ENCODE results near the gene SCYL2. TPM values are rescaled to one million over a fixed set of nuclear protein-coding genes. Genes with fewer than 3 reads are reported as not detected.

The SCYL2 gene
- polyA plus RNA-seq, 1 donor (not counting 4 experiments of a cell fraction or from before 2014, with no cell fraction given), result 31.5 TPM

GRCh38 chr12:100360450-100360849, 93.5 kb downstream of the SCYL2 start:
- DNase-seq (ENCODE audit: low read depth, low spot score), result no peak
- Histone ChIP-seq H3K9ac (ENCODE audit: control insufficient read depth, extremely low read depth, insufficient read depth, low read length) (no peak overlapping the region), H3K36me3 (ENCODE audit: control insufficient read depth in 2 of 2, extremely low read depth in 1 of 2, insufficient read depth in 2 of 2, low read length in 2 of 2) (no peaks in the 10 kb centered on the region), H3K4me2 (ENCODE audit: control insufficient read depth, extremely low read depth, insufficient read depth, low read depth, low read length) (peak overlapping the region; percentile 2), H3K4me3 (ENCODE audit: control insufficient read depth in 2 of 3, extremely low read depth in 1 of 3, insufficient read depth in 2 of 3, low read depth in 1 of 3, low read length in 3 of 3) (no peak overlapping the region), H4K20me1 (ENCODE audit: control insufficient read depth, extremely low read depth, insufficient read depth, low read length) (no peaks in the 10 kb centered on the region), H3K79me2 (ENCODE audit: control insufficient read depth, insufficient read depth, low read length) (no peaks in the 10 kb centered on the region), H3K27me3 (ENCODE audit: control insufficient read depth, extremely low read depth, insufficient read depth, low read length) (peaks cover 7% of the 10 kb centered on the region), H3K27ac (ENCODE audit: control insufficient read depth, insufficient read depth, low read length) (no peak overlapping the region), H3K9me1 (ENCODE audit: control insufficient read depth, extremely low read depth, insufficient read depth, low read length) (no peaks in the 10 kb centered on the region), H3K4me1 (ENCODE audit: control insufficient read depth, extremely low read depth, insufficient read depth, low read length) (peaks cover 11% of the 10 kb centered on the region), H3K9me3 (ENCODE audit: control insufficient read depth, low read depth, low read length) (no peaks in the 10 kb centered on the region), H2AFZ (ENCODE audit: control insufficient read depth, low read length) (no peak overlapping the region)
- dilution Hi-C loops (cut with MboI; ENCODE audit: extremely low pct_ligation_motif_present, low sequenced_read_pairs), result no loop called here
- TF ChIP-seq CTCF (optimal IDR thresholded peaks at IDR 0.05 in 1 of 3, IDR thresholded peaks at IDR 0.05 in 1 of 3, conservative IDR thresholded peaks at IDR 0.05 in 1 of 3; ENCODE audit: extremely low read depth in 1 of 3, insufficient read depth in 2 of 3, low read length in 3 of 3) (no peak), EZH2 (IDR thresholded peaks at IDR 0.05; ENCODE audit: low read length) (no peak)
- no peak for FAIRE-seq

- H4K20me1 ChIP-seq (ENCODE audit: control insufficient read depth, extremely low read depth, insufficient read depth, low read length), result no peaks in the 10 kb centered on the region
- H3K9me1 ChIP-seq (ENCODE audit: control insufficient read depth, extremely low read depth, insufficient read depth, low read length), result no peaks in the 10 kb centered on the region
- no peak overlapping the region for H3K4me2 ChIP-seq (ENCODE audit: control insufficient read depth, extremely low read depth, insufficient read depth, low read depth, low read length)
- no peaks in the 10 kb centered on the region for H3K27me3 ChIP-seq (ENCODE audit: control insufficient read depth, extremely low read depth, insufficient read depth, low read length)
- no peak overlapping the region for H3K9ac ChIP-seq (ENCODE audit: control insufficient read depth, extremely low read depth, insufficient read depth, low read length)
- no peak overlapping the region for H2AFZ ChIP-seq (ENCODE audit: control insufficient read depth, low read length)
- no peak overlapping the region for H3K4me3 ChIP-seq (ENCODE audit: control insufficient read depth in 2 of 3, extremely low read depth in 1 of 3, insufficient read depth in 2 of 3, low read depth in 1 of 3, low read length in 3 of 3)
- FAIRE-seq (no peak), DNase-seq (ENCODE audit: low read depth, low spot score) (no peak)
- H3K79me2 ChIP-seq (ENCODE audit: control insufficient read depth, insufficient read depth, low read length), result no peaks in the 10 kb centered on the region
- no peaks in the 10 kb centered on the region for H3K9me3 ChIP-seq (ENCODE audit: control insufficient read depth, low read depth, low read length)
- H3K36me3 ChIP-seq (ENCODE audit: control insufficient read depth in 2 of 2, extremely low read depth in 1 of 2, insufficient read depth in 2 of 2, low read length in 2 of 2), result no peaks in the 10 kb centered on the region
- dilution Hi-C loops (cut with MboI; ENCODE audit: extremely low pct_ligation_motif_present, low sequenced_read_pairs), result no loop called here
- H3K27ac ChIP-seq (ENCODE audit: control insufficient read depth, insufficient read depth, low read length), result no peak overlapping the region
- TF ChIP-seq CTCF (optimal IDR thresholded peaks at IDR 0.05 in 1 of 3, IDR thresholded peaks at IDR 0.05 in 1 of 3, conservative IDR thresholded peaks at IDR 0.05 in 1 of 3; ENCODE audit: extremely low read depth in 1 of 3, insufficient read depth in 2 of 3, low read length in 3 of 3), result no peak
- no peak for TF ChIP-seq EZH2 (IDR thresholded peaks at IDR 0.05; ENCODE audit: low read length)
- H3K4me1 ChIP-seq (ENCODE audit: control insufficient read depth, extremely low read depth, insufficient read depth, low read length), result peaks cover 11% of the 10 kb centered on the region
These were observed 97.3 kb downstream of the SCYL2 start for GRCh38 chr12:100364324-100364723.
